HepG2 (cell line): ENCODE data around the gene ATOH7. TPM values are rescaled to one million over a fixed set of nuclear protein-coding genes. Genes with fewer than 3 reads are reported as not detected.

Source experiments
- ATAC-seq: fragments of 200-7000 bp; cut with Tn5 transposase; 3 replicates; pipeline ENCODE4 v1.9.1; 2020; ENCODE audit warnings: mild to moderate bottlenecking, moderate library complexity
- BruUV-seq: library from RNA; stranded (reverse); fragments of 400-500 nt; replicated peaks from 2 replicates; lab custom pipeline; 2021; lab: Mats Ljungman, UMichigan
- CTCF ChIA-PET: fragments of 300-600 bp; formaldehyde crosslinking; extraction: SDS; loops from one replicate; lab custom pipeline; 2021; ENCODE audit warnings: low total read pairs, inconsistent platforms, low intra/inter-chr PET ratio; lab: Yijun Ruan, JAX
- POLR2A ChIA-PET: fragments of 350-600 bp; sonication (Branson Sonifier 250); formaldehyde crosslinking; loops from one replicate; lab custom pipeline; 2020; ENCODE audit warnings: antibody characterized with exemption, inconsistent platforms; lab: Yijun Ruan, JAX
- DNase-seq: peaks from one replicate; pipeline ENCODE4 v3.0.0-alpha.2; 2015; ENCODE audit warnings: low spot score
- FAIRE-seq: peaks from 3 replicates; lab custom pipeline; 2011; peaks lifted over from hg19 to GRCh38; lab: Jason Lieb, UNC
- H2AFZ ChIP-seq: one replicate; pipeline ENCODE4 v1.6.1; 2011; ENCODE audit warnings: low read length, inconsistent platforms
- H3K27ac ChIP-seq: fragments of 300-600 bp; 3 replicates; pipeline ENCODE4 v1.8.0; 2011; ENCODE audit warnings: mixed run types, mild to moderate bottlenecking, mixed read lengths, low read length, inconsistent platforms; ENCODE audit not compliant: insufficient read depth; ENCODE audit errors: extremely low read length
- H3K27me3 ChIP-seq, 2 experiments: fragments of 200-600 bp in 1 of 2; 2 replicates in 1 of 2; 3 replicates in 1 of 2; pipeline versions ENCODE4 v1.6.0 to v1.8.0; 2011; ENCODE audit warnings: low read length in 2 of 2, mild to moderate bottlenecking in 2 of 2, moderate library complexity in 2 of 2, inconsistent platforms in 1 of 2; ENCODE audit not compliant: insufficient read depth in 2 of 2, control insufficient read depth in 1 of 2
- H3K36me3 ChIP-seq, 2 experiments: fragments of 200-600 bp in 1 of 2; replicated peaks in 1 of 2; 2 replicates in 1 of 2; 3 replicates in 1 of 2; pipeline versions ENCODE4 v1.5.1 to v1.8.0; 2011; ENCODE audit warnings: low read length in 2 of 2, inconsistent platforms in 1 of 2; ENCODE audit not compliant: insufficient read depth in 2 of 2, control insufficient read depth in 1 of 2
- H3K4me1 ChIP-seq: 2 replicates; pipeline ENCODE4 v1.5.1; 2012; ENCODE audit warnings: low read length, inconsistent platforms; ENCODE audit not compliant: insufficient read depth
- H3K4me2 ChIP-seq: 2 replicates; pipeline ENCODE4 v1.6.0; 2011; ENCODE audit warnings: low read depth, low read length, inconsistent platforms
- H3K4me3 ChIP-seq, 3 experiments: fragments of 200-600 bp in 1 of 3; sonication (generic), shearing (Covaris generic) in 1 of 3; replicated peaks in 1 of 3; 2 replicates each; pipeline ENCODE4 v1.5.1; 2011 to 2016; ENCODE audit warnings: low read length in 3 of 3, inconsistent platforms in 2 of 3, low read depth in 2 of 3, mild to moderate bottlenecking in 2 of 3, control low read depth in 1 of 3, mixed read lengths in 1 of 3; ENCODE audit not compliant: insufficient read depth in 1 of 3
- H3K79me2 ChIP-seq: one replicate; pipeline ENCODE4 v1.6.1; 2011; ENCODE audit warnings: low read length, inconsistent platforms; ENCODE audit not compliant: insufficient read depth
- H3K9ac ChIP-seq: 2 replicates; pipeline ENCODE4 v1.6.0; 2011; ENCODE audit warnings: mild to moderate bottlenecking, low read depth, low read length, inconsistent platforms; ENCODE audit not compliant: insufficient read depth
- H3K9me3 ChIP-seq: 2 replicates; pipeline ENCODE4 v1.5.1; 2012; ENCODE audit warnings: mild to moderate bottlenecking, low read length
- H4K20me1 ChIP-seq: 2 replicates; pipeline ENCODE4 v1.6.0; 2011; ENCODE audit warnings: inconsistent platforms, mild to moderate bottlenecking, low read length, moderate library complexity; ENCODE audit not compliant: insufficient read depth
- ATF7 ChIP-seq, 2 experiments: fragments of 450-650 bp in 1 of 2; sonication (generic) in 1 of 2; formaldehyde crosslinking in 1 of 2; IDR thresholded peaks; 2 replicates each; pipeline versions ENCODE4 v1.4.0 to v1.6.1; 2016 to 2020; ENCODE audit warnings: antibody characterized with exemption in 1 of 2, mild to moderate bottlenecking in 1 of 2, missing genetic modification reagents in 1 of 2
- KDM4B ChIP-seq: sonication (generic); formaldehyde crosslinking; IDR thresholded peaks from 2 replicates; pipeline ENCODE4 v1.4.0; 2020; ENCODE audit warnings: missing genetic modification reagents
- MAFK ChIP-seq, 2 experiments: IDR thresholded peaks in 1 of 2; conservative IDR thresholded peaks in 1 of 2; 2 replicates each; pipeline ENCODE4 v1.6.1; 2011; ENCODE audit warnings: improper control_type of control experiment in 2 of 2, low read length in 2 of 2
- MXD3 ChIP-seq: IDR thresholded peaks from 2 replicates; pipeline ENCODE4 v1.6.1; 2016; ENCODE audit warnings: mild to moderate bottlenecking, missing biosample characterization, missing genetic modification reagents
- POLR2G ChIP-seq: fragments of 200-400 bp; formaldehyde crosslinking; IDR thresholded peaks from 2 replicates; pipeline ENCODE4 v1.6.1; 2018; ENCODE audit warnings: mild to moderate bottlenecking, low read depth, low read length, moderate library complexity
- SOX13 ChIP-seq, 3 experiments: fragments of 450-650 bp in 1 of 3; sonication (generic) in 1 of 3; formaldehyde crosslinking in 1 of 3; IDR thresholded peaks in 2 of 3; conservative IDR thresholded peaks in 1 of 3; 2 replicates each; pipeline versions ENCODE4 v1.5.0 to v1.6.1; 2016 to 2020; ENCODE audit warnings: antibody characterized with exemption in 1 of 3, mild to moderate bottlenecking in 1 of 3, missing compliant biosample characterization in 1 of 3, missing genetic modification reagents in 1 of 3, moderate library complexity in 1 of 3
- ZGPAT ChIP-seq: IDR thresholded peaks from 2 replicates; pipeline ENCODE4 v1.6.1; 2016; ENCODE audit warnings: mild to moderate bottlenecking
- ZNF292 ChIP-seq: sonication (generic); formaldehyde crosslinking; IDR thresholded peaks from 2 replicates; pipeline ENCODE4 v1.8.1; 2022; ENCODE audit warnings: mild to moderate bottlenecking, low read depth, missing genetic modification reagents, borderline replicate concordance
- WGBS: methylation state at CpG from one replicate; pipeline ENCODE4 v1.1.6; 2017; ENCODE audit warnings: low lambda C conversion rate; 5-methylcytosine and 5-hydroxymethylcytosine counted together
- in situ Hi-C: cut with HindIII; loops from 2 replicates; pipeline ENCODE4 v1.10.0; 2017; ENCODE audit warnings: low pct_unique_long_range_greater_than_20kb; ENCODE audit not compliant: extremely low pct_ligation_motif_present
- intact Hi-C: fragments of 100-400 bp; cut with micrococcal nuclease; formaldehyde crosslinking; loops from one replicate; pipeline ENCODE4 v1.10.0; 2022; ENCODE audit not compliant: unreplicated experiment
- polyA plus RNA-seq, 8 experiments: library from polyadenylated mRNA; depleted of rRNA in 3 of 8; stranded (reverse) in 7 of 8; unstranded in 1 of 8; fragments of >200 nt; fragmentation: Illumina TruSeq in 4 of 8; extraction: Trizol in 4 of 8; gene quantifications; 2 replicates each; pipeline versions ENCODE4 v1.2.1 to v1.2.3, GENCODE V29; 2011 to 2016; ENCODE audit warnings: low read depth in 4 of 8, missing spikeins in 1 of 8, mixed read lengths in 1 of 8; ENCODE audit not compliant: insufficient read depth in 1 of 8
- total RNA-seq, 5 experiments: library from RNA; depleted of rRNA; stranded (reverse); fragments of >200 nt; fragmentation: Illumina TruSeq; extraction: Trizol; gene quantifications; 2 replicates each; pipeline ENCODE4 v1.2.3, GENCODE V29; 2016; ENCODE audit warnings: low read depth in 1 of 5

ATOH7 gene
- total and polyA plus RNA-seq, 2 of the 13 experiments (the other 11 are each of a cell fraction or from before 2014, with no cell fraction given) = 0.07 to 0.11 TPM

GRCh38 chr10:68192113-68192512 is 39.8 kb downstream of the ATOH7 start (continued):
- TF ChIP-seq MAFK (conservative IDR thresholded peaks at IDR 0.05 in 1 of 2, IDR thresholded peaks at IDR 0.05 in 1 of 2; ENCODE audit: low read length in 2 of 2) = no peak
- TF ChIP-seq ZGPAT (CRISPR knock-in tag) = no peak
- TF ChIP-seq POLR2G = no peak
- no peak for TF ChIP-seq ATF7 (IDR thresholded peaks at IDR 0.05)
- no peak for TF ChIP-seq ATF7 (CRISPR knock-in tag; IDR thresholded peaks at IDR 0.05)
- no peak for TF ChIP-seq KDM4B (CRISPR knock-in tag)

GRCh38 chr10:68188835-68189234 is 43.1 kb downstream of the ATOH7 start:
- Histone ChIP-seq H3K27me3 (no peaks in the 10 kb centered on the region), H3K79me2 (no peaks in the 10 kb centered on the region), H2AFZ (no peak overlapping the region), H3K36me3 (no peaks in the 10 kb centered on the region), H3K27ac (no peak overlapping the region), H3K4me3 (no peak overlapping the region), H3K9ac (no peak overlapping the region), H3K4me1 (peaks cover 9% of the 10 kb centered on the region), H4K20me1 (no peaks in the 10 kb centered on the region), H3K9me3 (no peaks in the 10 kb centered on the region), H3K4me2 (no peak overlapping the region)
- BruUV-seq = no TSS peak
- ATAC-seq (no peak), DNase-seq (no peak), FAIRE-seq (no peak)
- intact Hi-C loops = no loop called here
- 30% methylated on average over 6 of the region's 6 CpGs for WGBS
- TF ChIP-seq MXD3 (CRISPR knock-in tag) (no peak), SOX13 (IDR thresholded peaks at IDR 0.05) (no peak), SOX13 (CRISPR knock-in tag; conservative IDR thresholded peaks at IDR 0.05 in 1 of 2, IDR thresholded peaks at IDR 0.05 in 1 of 2) (no peak), ZNF292 (no peak)
- in situ Hi-C loops = no loop called here
- CTCF ChIA-PET = no interaction called here
- POLR2A ChIA-PET = no interaction called here
